Stimulated activated CD8-positive, alpha-beta memory T cell treated with anti-CD3 and anti-CD28 coated beads, Interleukin-15, amount 100 ng/mL, for 48 hours (primary cell): ENCODE results near the gene PRKG1.
"Not testable (repeated sequence)": the region's sequence is repeated elsewhere in the genome, so short reads cannot be mapped to it uniquely, and the experiment has no call there.

Experiments used
- DNase-seq, 2 donors: peaks; one replicate each; pipeline ENCODE4 v3.0.0-alpha.2; 2020; ENCODE audit warnings: low read depth in 2 of 2

PRKG1 gene

DNA sequence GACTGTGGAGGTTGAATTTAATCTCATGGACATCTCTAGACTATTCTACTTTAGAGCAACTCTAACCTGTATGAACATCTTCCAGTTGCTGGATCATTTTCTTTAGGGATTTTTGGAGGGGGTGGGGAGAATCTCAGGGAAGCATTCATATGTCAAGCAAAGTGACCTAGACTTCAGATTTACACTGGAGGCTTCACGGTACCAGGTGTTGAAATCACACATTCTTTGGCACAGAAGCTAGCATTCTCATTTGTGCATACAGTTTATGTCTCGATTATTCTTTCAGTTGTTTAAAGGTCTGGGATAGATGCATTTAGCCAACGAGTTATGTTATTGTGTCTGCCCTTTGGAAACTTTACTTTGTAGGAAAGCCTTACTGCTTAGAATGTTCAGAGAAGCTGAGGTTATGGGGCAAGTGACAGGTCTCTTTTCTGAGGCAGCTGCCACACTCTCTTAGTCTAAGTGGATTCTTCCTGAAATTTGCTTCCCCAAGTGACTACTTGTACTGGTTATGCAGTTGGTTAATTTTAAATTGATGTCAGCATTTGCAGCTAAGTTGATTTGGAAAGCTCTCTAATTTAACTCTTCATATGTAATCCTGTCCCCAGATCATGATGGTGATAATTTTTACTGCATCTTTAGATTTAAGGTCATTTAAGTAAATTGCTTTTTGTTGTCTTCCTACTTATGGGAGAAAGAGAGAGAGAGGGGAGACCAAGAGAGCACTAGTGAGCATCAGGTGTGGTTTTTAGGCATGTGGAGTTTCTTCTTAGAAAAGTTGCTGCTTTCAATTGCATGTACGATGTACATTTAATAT, 153.8 kb downstream of the PRKG1 start:
- no peak for DNase-seq

DNA sequence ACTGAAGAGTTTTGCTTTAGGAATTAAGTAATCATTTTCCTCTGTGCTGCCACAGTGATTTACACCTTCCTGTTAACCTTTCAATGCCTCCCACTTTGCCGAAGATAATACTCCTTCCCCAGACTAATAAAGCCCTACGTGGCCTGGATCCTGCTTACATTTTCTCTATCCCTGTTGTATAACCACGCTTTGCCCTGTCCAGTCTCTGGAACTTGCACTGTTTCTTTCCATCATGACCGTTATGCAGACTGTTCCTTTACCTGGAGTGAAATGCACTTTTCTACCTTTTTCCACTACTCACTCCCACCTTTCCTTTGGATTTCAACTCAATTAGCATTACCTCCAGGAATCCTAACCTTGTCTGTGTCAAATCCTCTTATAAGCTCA, 154.4 kb downstream of the PRKG1 start:
- DNase-seq, result no peak

GRCh38 chr10:51230887-51231585, 156.7 kb downstream of the PRKG1 start:
- no peak for DNase-seq

GRCh38 chr10:51231754-51232153, 157.5 kb downstream of the PRKG1 start:
- DNase-seq, result no peak

DNA sequence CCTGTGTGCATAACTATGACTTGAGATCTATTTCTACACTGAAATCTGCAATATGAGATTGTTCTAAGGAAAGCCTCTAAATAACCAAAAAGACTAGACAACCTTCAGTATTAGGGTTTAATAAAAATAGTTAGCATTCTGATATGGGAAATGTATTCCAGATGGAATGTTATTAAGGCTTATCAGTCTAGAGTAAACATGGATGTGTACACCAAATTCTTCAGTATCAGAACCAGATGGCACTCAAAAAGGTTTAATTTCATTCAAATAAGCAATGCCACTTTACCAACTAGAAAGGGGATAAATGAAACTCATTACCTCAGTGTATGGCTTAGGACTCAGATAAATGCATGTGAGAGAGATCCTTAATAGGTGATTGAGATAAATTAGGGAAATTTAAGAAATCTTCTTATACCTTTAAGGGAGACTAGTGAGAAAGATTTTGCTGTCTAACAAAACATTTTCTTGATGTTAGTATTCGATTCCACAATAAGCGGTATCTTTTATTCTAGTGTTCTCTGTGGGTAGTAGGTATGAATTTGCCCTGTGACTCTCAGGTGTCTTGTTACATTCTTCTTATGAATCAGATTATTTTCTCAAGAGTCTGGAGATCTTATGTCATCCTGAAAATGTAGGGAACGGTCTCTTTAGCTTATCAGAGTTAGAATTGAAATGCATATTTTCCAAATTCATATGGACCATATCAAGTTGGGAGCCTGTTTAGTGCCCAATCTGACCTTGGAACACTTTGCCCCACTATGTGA, 159.2 kb downstream of the PRKG1 start:
- DNase-seq, result no peak

DNA sequence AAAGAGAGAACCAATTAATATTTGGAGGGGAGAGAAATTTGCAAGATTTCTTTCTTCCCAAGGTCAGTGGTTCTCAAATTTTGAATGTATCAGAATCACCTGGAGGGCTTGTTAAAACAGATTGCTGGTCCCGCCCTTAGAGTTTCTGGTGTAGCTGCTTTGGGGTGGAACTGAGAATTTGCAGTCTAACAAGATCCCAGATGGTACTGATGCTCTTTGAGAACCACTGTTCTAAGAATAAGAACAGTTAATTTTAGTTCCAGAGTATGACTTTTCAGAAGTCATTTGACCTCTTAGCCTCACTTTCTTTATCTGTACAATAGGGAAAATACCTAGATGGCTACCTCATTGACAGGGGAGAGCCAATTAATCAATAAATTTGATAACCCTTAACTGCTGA, 161.6 kb downstream of the PRKG1 start:
- no peak for DNase-seq

DNA sequence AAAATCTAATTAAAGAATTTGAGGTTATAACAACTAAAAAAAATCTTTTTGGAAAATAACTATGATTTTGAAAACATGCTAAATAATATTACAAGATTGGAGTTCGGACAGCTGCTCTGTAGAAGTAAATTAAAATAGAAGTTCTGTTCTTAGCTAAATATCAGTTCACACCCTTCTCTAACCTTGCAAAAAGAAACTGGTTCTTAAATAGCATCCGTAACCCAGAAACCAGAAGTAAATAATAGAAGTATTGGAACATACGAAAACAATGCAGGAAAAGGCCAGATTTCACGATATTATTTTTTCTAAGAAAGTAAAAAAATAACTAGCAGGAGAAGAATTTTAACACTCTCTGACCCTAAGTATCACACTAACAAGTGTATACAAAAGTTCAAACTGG, 164.7 kb downstream of the PRKG1 start:
- DNase-seq, result no peak

DNA sequence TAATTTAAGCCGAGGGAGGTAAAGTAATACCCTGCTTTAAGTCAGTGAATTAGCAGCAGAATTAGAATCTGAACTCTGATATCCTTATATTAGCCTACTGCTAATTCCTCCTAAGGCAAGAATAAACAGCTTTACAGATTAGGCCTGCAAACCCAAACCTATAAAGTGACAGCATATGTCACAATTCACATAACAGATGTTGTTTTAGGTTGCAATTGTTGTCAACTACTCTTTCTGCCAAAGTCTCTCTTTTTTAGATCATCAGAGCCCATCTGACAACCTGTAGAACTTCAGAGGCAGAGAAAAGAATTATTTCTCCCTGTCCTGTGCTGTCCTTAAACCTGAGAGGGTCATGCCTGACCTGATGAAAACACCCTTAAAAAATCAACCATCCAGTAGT, 167.2 kb downstream of the PRKG1 start:
- no peak for DNase-seq

DNA sequence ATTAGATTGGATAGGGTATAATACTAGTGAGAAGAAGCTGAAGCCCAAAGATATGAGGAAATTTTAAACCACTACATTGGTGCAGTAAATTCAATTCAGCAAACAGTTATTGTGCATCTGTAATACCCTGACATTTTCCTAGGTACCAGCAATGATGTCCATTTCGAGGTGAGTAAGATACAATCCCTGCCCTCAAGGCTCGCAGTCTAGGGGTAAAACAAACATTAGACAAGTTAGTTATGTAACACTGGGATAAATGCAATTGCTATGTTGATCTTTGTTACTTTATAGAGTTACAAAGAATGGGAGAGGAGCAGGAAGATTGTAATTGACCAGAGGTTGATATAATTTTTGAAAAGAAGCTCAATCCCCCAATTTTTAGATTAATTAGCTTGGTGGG, 168.1 kb downstream of the PRKG1 start:
- no peak for DNase-seq

DNA sequence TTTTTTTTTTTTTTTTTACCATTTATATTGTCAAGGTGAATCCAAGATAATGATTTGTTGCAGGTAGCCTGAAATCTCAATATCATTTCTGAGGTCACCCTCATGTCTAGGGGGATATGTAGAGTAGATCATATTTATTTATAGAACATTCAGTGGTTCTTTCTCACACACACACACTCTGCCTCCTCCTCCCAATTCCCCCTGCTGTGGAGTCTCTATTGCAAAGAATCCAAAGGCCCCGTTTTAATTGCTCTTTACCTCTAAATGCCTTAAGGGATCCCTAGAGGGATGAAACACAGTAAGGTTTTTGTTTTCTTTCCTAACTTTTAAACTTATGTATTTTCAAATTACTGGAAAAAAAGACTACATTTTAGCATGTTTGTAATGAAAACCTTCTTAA, 170.0 kb downstream of the PRKG1 start:
- DNase-seq, result no peak

DNA sequence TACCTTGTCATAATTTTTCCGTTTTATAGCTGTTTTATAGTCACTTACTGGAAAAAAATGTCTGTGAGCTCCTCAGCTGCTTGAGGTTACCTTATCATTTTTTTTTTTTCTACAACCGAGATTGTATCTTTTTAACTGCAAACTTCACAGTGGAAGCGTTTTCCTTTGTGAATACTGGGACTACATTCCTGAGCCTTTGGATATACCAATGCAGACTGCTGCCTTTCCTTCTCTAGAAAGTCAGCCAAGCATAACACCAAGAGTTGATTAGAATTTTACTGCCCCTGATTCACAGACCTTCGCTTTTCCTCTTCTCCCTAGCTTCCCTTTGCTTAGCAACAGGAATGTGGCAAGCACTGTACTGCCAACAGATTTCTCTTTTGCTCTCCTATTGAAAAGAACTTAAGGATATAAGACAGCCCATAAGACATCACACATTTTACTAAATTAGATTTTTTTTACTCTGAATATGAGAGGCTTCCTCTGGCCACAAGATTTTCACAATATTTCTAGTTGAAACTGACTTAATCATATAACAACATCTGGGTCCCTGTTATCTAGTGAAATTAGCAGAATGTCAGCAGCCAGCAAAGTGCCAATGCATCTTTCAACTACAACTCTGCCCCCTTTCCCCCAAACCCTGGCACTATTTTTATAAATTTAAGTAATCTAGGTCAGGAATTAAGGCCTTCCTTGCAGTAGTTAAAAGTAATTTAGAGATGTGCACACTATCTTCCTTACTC, 170.6 kb downstream of the PRKG1 start:
- no peak for DNase-seq

DNA sequence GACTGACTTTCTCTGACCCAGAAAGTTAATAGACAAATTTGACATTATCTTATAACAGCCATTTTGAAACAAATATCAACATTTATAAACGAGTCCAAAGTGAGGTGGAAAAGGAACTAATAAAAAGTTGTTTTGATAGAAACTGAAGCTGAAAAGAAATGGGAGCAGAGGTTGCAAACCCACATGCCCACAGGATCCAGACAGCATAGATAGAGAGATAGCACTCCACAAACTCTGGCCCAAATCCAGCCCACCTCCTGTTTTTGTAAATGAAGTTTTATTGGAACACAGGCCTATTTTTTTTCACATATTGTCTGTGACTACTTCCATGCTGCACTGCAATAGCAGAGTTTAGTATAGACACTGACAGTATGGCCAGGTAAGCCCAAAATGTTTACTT, 171.9 kb downstream of the PRKG1 start:
- DNase-seq, result no peak

- no peak for DNase-seq
Measured at GRCh38 chr10:51250278-51250920, 176.1 kb downstream of the PRKG1 start.

GRCh38 chr10:51251110-51251509, 176.8 kb downstream of the PRKG1 start:
- no peak for DNase-seq

GRCh38 chr10:51255381-51255780, 181.1 kb downstream of the PRKG1 start:
- no peak for DNase-seq

- no peak for DNase-seq
Measured at GRCh38 chr10:51257511-51258248, 183.4 kb downstream of the PRKG1 start.

- no peak for DNase-seq
Measured at GRCh38 chr10:51260376-51260775, 186.1 kb downstream of the PRKG1 start.

DNA sequence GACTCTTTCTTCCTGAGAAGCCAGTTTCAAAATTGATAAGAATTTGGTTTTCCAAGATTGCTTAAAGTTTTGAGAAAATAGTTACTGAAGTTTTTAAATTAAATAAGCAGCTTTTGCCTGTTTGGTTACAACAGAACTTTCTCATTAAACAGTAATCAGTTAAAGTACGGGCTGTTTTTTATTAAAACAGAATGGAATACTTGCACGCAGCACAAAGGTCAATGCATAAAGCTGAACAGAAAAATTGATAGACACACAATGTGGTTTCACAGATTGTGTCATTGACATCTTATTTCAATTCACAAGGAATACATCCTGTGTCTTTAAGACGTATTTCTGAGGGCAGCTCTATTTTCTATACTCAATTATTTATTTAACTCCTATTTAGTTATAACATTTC, 192.2 kb downstream of the PRKG1 start:
- no peak for DNase-seq

DNA sequence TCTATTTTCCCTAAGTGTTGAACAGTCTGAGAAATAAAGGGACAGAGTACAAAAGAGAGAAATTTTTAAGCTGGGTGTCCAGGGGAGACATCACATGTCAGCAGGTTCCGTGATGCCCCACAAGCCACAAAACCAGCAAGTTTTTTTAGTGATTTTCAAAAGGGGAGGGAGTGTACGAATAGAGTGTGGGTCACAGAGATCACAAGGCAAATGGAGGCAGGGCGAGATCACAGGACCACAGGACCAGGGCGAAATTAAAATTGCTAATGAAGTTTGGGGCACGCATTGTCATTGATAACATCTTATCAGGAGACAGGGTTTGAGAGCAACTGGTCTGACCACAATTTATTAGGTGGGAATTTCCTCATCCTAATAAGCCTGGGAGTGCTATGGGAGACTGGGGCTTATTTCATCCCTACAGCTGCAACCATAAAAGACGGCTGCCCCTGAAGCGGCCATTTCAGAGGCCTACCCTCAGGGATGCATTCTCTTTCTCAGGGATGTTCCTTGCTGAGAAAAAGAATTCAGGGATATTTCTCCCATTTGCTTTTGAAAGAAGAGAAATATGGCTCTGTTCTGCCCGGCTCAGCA, 193.8 kb downstream of the PRKG1 start:
- not testable (repeated sequence) for DNase-seq

- no peak for DNase-seq
Measured at GRCh38 chr10:51269821-51270220, 195.5 kb downstream of the PRKG1 start.
